ENCODE data around the gene TIMM13. TPM values are rescaled to one million over a fixed set of nuclear protein-coding genes. Genes with fewer than 3 reads are reported as not detected.
A peak's percentile ranks its signal among the peaks of the same experiment; 100 is the strongest.
"Not testable (repeated sequence)": the region's sequence is repeated elsewhere in the genome, so short reads cannot be mapped to it uniquely, and the experiment has no call there.

Gene TIMM13
- polyA plus RNA-seq, 4 donors, result 93.2 to 160 (median 100) TPM

DNA sequence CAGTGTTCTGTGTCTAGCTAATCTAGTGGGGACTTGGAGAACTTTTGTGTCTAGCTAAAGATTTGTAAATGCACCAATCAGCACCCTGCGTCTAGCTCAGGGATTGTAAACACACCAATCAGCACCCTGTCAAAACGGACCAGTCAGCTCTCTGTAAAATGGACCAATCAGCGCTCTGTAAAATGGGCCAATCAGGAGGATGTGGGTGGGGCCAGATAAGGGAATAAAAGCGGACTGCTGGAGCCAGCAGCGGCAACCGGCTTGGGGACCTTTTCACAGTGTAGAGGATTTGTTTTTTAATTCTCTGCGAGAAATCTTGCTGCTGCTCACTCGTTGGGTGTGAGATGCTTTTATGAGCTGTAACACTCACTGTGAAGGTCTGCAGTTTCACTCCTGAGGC is 34.5 kb downstream of the TIMM13 start:
- H3K27ac ChIP-seq (ENCODE audit: low read depth in 1 of 3, low read length in 2 of 3); H3K4me1 ChIP-seq (ENCODE audit: control insufficient read depth in 3 of 3, insufficient read depth in 2 of 3, low read depth in 1 of 3, low read length in 2 of 3); H3K27me3 ChIP-seq (ENCODE audit: control insufficient read depth in 3 of 3, insufficient read depth in 3 of 3, low read length in 3 of 3); H3K36me3 ChIP-seq (ENCODE audit: control insufficient read depth in 3 of 3, insufficient read depth in 2 of 3, low read depth in 1 of 3, low read length in 3 of 3); H3K4me3 ChIP-seq (ENCODE audit: low read depth in 1 of 3, low read length in 3 of 3); DNase-seq; FAIRE-seq; H3K9me3 ChIP-seq (ENCODE audit: control insufficient read depth in 2 of 2, insufficient read depth in 1 of 2, low read depth in 1 of 2, low read length in 1 of 2): not testable (repeated sequence)
- WGBS, 3 donors, result 79 to 83% (median 80%) methylated on average over 8 of the region's 8 CpGs

DNA sequence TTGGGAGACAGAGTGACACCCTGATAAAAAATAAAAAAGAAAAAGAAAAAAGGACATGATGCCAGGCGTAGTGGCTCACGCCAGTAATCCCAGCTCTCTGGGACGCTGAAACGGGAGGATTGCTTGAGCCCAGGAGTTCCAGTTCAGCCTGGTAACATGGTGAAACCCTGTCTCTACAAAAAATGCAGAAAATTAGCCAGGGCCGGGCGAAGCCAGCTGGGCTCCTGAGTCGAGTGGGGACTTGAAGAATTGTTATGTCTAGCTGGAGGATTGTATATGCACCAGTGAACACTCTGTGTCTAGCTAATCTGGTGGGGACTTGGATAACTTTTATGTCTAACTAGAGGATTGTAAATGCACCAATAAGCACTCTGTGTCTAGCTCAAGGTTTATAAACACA is 35.0 kb downstream of the TIMM13 start:
- WGBS, 3 donors, result 67 to 79% (median 73%) methylated on average over 7 of the region's 7 CpGs
- Histone ChIP-seq H3K27me3 (ENCODE audit: control insufficient read depth in 3 of 3, insufficient read depth in 3 of 3, low read length in 3 of 3) (peaks cover 0 to 4% (median 0%) of the 10 kb centered on the region in 3 donors), H3K36me3 (ENCODE audit: control insufficient read depth in 3 of 3, insufficient read depth in 2 of 3, low read depth in 1 of 3, low read length in 3 of 3) (no peaks in the 10 kb centered on the region), H3K4me1 (ENCODE audit: control insufficient read depth in 3 of 3, insufficient read depth in 2 of 3, low read depth in 1 of 3, low read length in 2 of 3) (peaks cover 0 to 5% (median 0%) of the 10 kb centered on the region in 3 donors), H3K27ac (ENCODE audit: low read depth in 1 of 3, low read length in 2 of 3) (no peak overlapping the region), H3K4me3 (ENCODE audit: low read depth in 1 of 3, low read length in 3 of 3) (no peak overlapping the region), H3K9me3 (ENCODE audit: control insufficient read depth in 2 of 2, insufficient read depth in 1 of 2, low read depth in 1 of 2, low read length in 1 of 2) (peaks cover 0 to 6% of the 10 kb centered on the region in 2 donors)
- FAIRE-seq, result no peak
- DNase-seq, result no peak

DNA sequence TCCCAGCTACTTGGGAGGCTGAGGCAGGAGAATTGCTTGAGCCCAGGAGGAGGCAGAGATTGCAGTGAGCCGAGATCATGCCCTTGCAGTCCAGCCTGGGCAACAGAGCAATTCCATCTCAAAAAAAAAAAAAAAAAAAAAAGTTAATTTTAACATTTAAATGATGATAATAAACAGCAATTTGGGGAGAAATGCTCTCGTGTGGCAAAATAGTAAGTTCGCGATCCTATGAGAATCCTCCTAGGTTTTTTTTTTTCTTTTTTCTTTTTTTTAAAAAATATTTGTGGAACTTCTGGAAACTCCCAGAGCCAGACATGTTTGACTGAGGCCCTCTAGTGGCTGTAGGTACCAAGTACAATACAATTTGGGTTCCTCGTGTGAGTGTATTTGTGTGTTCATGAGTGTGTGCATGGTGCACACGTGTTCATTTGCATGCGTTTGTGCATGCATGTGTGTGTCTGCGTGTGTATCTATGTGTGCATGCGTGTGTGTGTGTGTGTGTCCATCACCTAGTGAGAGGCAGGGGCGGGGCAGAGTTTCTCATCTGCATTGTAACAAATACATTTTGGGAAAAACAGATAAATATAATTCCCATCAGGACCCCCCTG is 36.2 kb downstream of the TIMM13 start:
- H3K9me3 ChIP-seq (ENCODE audit: control insufficient read depth in 2 of 2, insufficient read depth in 1 of 2, low read depth in 1 of 2, low read length in 1 of 2), result peaks cover 0 to 6% of the 10 kb centered on the region in 2 donors

DNA sequence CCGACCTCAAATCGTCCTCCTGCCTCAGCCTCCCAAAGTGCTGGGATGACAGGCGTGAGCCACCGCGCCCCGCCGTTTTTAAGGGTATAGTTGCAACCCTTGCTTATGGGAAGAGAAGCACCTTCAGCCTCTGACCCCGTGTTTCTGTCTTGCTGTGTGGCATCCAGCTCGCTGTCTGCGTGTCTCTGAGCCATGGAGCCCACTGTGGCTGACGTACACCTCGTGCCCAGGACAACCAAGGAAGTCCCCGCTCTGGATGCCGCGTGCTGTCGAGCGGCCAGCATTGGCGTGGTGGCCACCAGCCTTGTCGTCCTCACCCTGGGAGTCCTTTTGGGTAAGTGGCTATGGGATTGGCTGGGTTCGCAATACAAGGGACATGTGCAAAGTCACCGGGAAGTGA is 37.8 kb downstream of the TIMM13 start:
- no peak for FAIRE-seq
- DNase-seq, result no peak
- H3K4me1 ChIP-seq (ENCODE audit: control insufficient read depth in 3 of 3, insufficient read depth in 2 of 3, low read depth in 1 of 3, low read length in 2 of 3), result no peaks in the 10 kb centered on the region
- H3K27ac ChIP-seq (ENCODE audit: low read depth in 1 of 3, low read length in 2 of 3), result no peak overlapping the region
- H3K4me3 ChIP-seq (ENCODE audit: low read depth in 1 of 3, low read length in 3 of 3), result no peak overlapping the region
- peaks cover 0 to 4% (median 0%) of the 10 kb centered on the region in 3 donors for H3K27me3 ChIP-seq (ENCODE audit: control insufficient read depth in 3 of 3, insufficient read depth in 3 of 3, low read length in 3 of 3)
- 81 to 85% (median 82%) methylated on average over 21 of the region's 21 CpGs for WGBS, 3 donors
- peaks cover 0 to 6% of the 10 kb centered on the region in 2 donors for H3K9me3 ChIP-seq (ENCODE audit: control insufficient read depth in 2 of 2, insufficient read depth in 1 of 2, low read depth in 1 of 2, low read length in 1 of 2)
- H3K36me3 ChIP-seq (ENCODE audit: control insufficient read depth in 3 of 3, insufficient read depth in 2 of 3, low read depth in 1 of 3, low read length in 3 of 3), result no peaks in the 10 kb centered on the region

More for the DNA sequence above, 36.2 kb downstream of the TIMM13 start:
- DNase-seq (peak; percentile 67 to 69), FAIRE-seq (no peak)
- Histone ChIP-seq H3K4me3 (ENCODE audit: low read depth in 1 of 3, low read length in 3 of 3) (no peak overlapping the region), H3K27ac (ENCODE audit: low read depth in 1 of 3, low read length in 2 of 3) (no peak overlapping the region), H3K36me3 (ENCODE audit: control insufficient read depth in 3 of 3, insufficient read depth in 2 of 3, low read depth in 1 of 3, low read length in 3 of 3) (no peaks in the 10 kb centered on the region), H3K4me1 (ENCODE audit: control insufficient read depth in 3 of 3, insufficient read depth in 2 of 3, low read depth in 1 of 3, low read length in 2 of 3) (peaks cover 0 to 5% (median 0%) of the 10 kb centered on the region in 3 donors), H3K27me3 (ENCODE audit: control insufficient read depth in 3 of 3, insufficient read depth in 3 of 3, low read length in 3 of 3) (peaks cover 0 to 4% (median 0%) of the 10 kb centered on the region in 3 donors)
- 3 to 7% (median 6%) methylated on average over 10 of the region's 10 CpGs for WGBS, 3 donors

DNA sequence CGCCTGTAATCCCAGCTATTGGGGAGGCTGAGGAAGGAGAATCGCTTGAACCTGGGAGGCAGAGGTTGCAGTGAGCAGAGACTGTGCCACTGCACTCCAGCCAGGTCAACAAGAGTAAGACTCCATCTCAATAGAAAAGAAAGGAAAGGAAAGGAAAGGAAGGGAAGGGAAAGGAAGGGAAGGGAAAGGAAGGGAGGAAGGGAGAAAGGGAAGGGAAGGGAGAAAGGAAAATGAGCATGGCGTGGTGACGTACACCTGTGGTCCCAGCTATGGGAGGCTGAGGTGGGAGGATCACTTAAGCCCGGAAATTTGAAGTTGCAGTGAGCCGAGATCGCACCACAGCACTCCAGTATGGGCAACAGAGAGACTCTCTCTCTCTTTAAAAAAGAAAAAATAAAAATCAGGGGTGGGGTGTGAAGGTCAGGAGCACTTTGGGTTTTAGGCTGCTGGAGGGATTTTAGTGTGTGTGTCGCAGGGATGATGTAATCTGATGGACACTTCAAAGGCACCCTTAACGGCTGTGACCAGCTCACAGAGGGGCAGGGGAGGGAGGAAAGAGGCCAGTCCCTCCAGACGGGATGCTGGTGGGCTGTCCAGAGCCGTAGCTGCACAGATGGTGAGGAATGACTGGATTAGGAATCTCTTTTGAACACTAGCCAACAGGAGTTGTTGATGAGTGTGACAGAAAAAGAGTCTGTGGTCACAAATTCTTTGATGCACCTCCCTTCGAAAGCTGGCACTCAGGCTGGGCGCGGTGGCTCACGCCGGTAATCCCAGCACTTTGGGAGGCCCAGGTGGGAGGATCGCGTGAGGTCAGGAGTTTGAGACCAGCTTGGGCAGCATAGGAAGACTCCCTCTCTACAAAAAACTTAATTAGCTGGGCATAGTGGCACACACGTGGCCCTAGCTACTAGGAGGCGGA is 39.8 kb downstream of the TIMM13 start:
- DNase-seq (no peak), FAIRE-seq (no peak)
- Histone ChIP-seq H3K27ac (ENCODE audit: low read depth in 1 of 3, low read length in 2 of 3) (no peak overlapping the region), H3K36me3 (ENCODE audit: control insufficient read depth in 3 of 3, insufficient read depth in 2 of 3, low read depth in 1 of 3, low read length in 3 of 3) (no peaks in the 10 kb centered on the region), H3K4me3 (ENCODE audit: low read depth in 1 of 3, low read length in 3 of 3) (no peak overlapping the region), H3K27me3 (ENCODE audit: control insufficient read depth in 3 of 3, insufficient read depth in 3 of 3, low read length in 3 of 3) (peaks cover 0 to 4% (median 0%) of the 10 kb centered on the region in 3 donors), H3K4me1 (ENCODE audit: control insufficient read depth in 3 of 3, insufficient read depth in 2 of 3, low read depth in 1 of 3, low read length in 2 of 3) (no peaks in the 10 kb centered on the region), H3K9me3 (ENCODE audit: control insufficient read depth in 2 of 2, insufficient read depth in 1 of 2, low read depth in 1 of 2, low read length in 1 of 2) (peaks cover 0 to 3% of the 10 kb centered on the region in 2 donors)
- 76 to 83% (median 81%) methylated on average over 20 of the region's 20 CpGs for WGBS, 3 donors

DNA sequence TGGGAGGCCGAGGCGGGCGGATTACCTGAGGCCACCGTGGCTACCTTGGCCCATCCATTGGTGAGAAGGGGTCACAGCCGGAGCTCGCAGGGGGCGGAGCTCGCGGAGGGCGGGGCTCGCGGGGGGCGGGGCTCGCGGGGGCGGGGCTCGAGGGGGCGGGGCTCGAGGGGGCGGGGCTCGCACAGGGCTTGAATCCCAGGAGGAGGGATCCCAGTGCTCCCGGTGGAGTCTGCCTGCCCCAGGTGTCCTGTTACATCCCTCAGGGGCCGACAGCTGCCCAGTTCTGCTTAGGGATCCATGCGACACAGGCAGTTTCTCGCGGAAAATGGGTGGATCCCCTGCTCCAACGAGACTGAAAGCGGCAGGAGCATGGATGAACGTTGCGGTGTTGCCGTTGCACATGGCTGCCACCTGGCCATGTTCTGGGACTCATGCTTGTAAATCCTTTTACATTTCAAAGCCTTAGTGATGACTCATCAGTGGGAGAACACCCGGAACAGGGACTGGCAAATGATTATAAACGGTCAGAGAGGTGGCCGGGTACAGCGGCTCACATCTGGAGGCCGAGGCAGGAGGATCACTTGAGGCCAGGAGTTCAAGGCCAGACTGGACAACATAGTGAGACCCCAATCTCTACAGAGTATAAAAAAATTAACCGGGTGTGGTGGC is 42.2 kb downstream of the TIMM13 start:
- no peaks in the 10 kb centered on the region for H3K36me3 ChIP-seq (ENCODE audit: control insufficient read depth in 3 of 3, insufficient read depth in 2 of 3, low read depth in 1 of 3, low read length in 3 of 3)
- no peak overlapping the region for H3K4me3 ChIP-seq (ENCODE audit: low read depth in 1 of 3, low read length in 3 of 3)
- H3K27ac ChIP-seq (ENCODE audit: low read depth in 1 of 3, low read length in 2 of 3), result peak overlapping the region in 1 of 3 donors; percentile 7
- no peaks in the 10 kb centered on the region for H3K4me1 ChIP-seq (ENCODE audit: control insufficient read depth in 3 of 3, insufficient read depth in 2 of 3, low read depth in 1 of 3, low read length in 2 of 3)
- H3K9me3 ChIP-seq (ENCODE audit: control insufficient read depth in 2 of 2, insufficient read depth in 1 of 2, low read depth in 1 of 2, low read length in 1 of 2), result peaks cover 0 to 10% of the 10 kb centered on the region in 2 donors
- WGBS, 3 donors, result 11 to 21% (median 20%) methylated on average over 23 to 37 of the region's 37 CpGs
- FAIRE-seq, result no peak
- peak; percentile 58 to 81 for DNase-seq
- peaks cover 0 to 7% (median 0%) of the 10 kb centered on the region in 3 donors for H3K27me3 ChIP-seq (ENCODE audit: control insufficient read depth in 3 of 3, insufficient read depth in 3 of 3, low read length in 3 of 3)

DNA sequence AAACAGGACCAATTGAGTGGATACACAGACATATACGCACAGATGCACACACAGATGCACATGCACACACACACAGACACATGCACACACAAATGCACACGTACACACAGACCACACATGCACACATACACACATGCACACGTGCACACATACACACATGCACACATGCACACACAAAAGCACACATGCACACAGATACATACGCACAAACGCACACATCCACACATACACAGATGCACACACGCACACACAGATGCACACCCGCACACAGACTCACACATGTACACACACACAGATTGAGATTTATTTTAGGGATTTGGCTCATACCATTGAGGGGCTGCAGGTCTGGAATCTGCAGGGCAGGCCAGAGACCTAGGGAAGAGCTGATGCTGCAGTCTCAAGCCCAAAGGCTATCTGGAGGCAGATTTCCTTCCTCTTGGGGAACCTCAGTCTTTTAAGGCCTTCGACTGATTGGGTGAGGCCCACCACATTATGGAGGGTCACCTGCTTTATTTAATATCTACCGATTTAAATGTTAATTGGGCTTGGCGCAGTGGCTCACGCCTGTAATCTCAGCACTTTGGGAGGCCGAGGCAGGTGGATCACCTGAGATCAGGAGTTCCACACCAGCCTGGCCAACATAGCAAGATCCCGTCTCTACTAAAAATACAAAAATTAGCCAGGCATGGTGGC is 44.7 kb downstream of the TIMM13 start:
- peaks cover 0 to 18% of the 10 kb centered on the region in 2 donors for H3K9me3 ChIP-seq (ENCODE audit: control insufficient read depth in 2 of 2, insufficient read depth in 1 of 2, low read depth in 1 of 2, low read length in 1 of 2)
- peaks cover 0 to 4% (median 0%) of the 10 kb centered on the region in 3 donors for H3K27me3 ChIP-seq (ENCODE audit: control insufficient read depth in 3 of 3, insufficient read depth in 3 of 3, low read length in 3 of 3)
- no peak for FAIRE-seq
- no peak overlapping the region for H3K4me3 ChIP-seq (ENCODE audit: low read depth in 1 of 3, low read length in 3 of 3)
- no peak for DNase-seq
- H3K4me1 ChIP-seq (ENCODE audit: control insufficient read depth in 3 of 3, insufficient read depth in 2 of 3, low read depth in 1 of 3, low read length in 2 of 3), result no peaks in the 10 kb centered on the region
- H3K36me3 ChIP-seq (ENCODE audit: control insufficient read depth in 3 of 3, insufficient read depth in 2 of 3, low read depth in 1 of 3, low read length in 3 of 3), result no peaks in the 10 kb centered on the region
- H3K27ac ChIP-seq (ENCODE audit: low read depth in 1 of 3, low read length in 2 of 3), result no peak overlapping the region
- 86 to 91% (median 89%) methylated on average over 13 of the region's 13 CpGs for WGBS, 3 donors

Measured in small intestine (tissue), 7 donors.